ENCODE results near the gene KL. TPM values are rescaled to one million over a fixed set of nuclear protein-coding genes. Genes with fewer than 3 reads are reported as not detected.

The KL gene
- total RNA-seq, 1 experiment from 2014 or later: 1.5 TPM

- POLR2A ChIA-PET (ENCODE audit: low non-redundant PET): no interaction called here
- TF ChIP-seq CTCF (conservative IDR thresholded peaks at IDR 0.05; ENCODE audit: low read depth, low read length) (no peak), EZH2 (IDR thresholded peaks at IDR 0.05; ENCODE audit: borderline replicate concordance, low read depth, low read length, poor library complexity, severe bottlenecking) (no peak)
- no peak for DNase-seq (ENCODE audit: low spot score)
- H3K36me3 ChIP-seq (ENCODE audit: insufficient read depth, low read length, poor library complexity, severe bottlenecking): no peaks in the 10 kb centered on the region
- H3K9me3 ChIP-seq (ENCODE audit: low read depth, low read length, poor library complexity, severe bottlenecking): peaks cover 13% of the 10 kb centered on the region
- H3K4me1 ChIP-seq (ENCODE audit: insufficient read depth, low read length, poor library complexity, severe bottlenecking): peaks cover 5% of the 10 kb centered on the region
- H3K27me3 ChIP-seq (replicated peaks; ENCODE audit: insufficient read depth, low read depth, low read length, poor library complexity): no peaks in the 10 kb centered on the region
- H3K27ac ChIP-seq (ENCODE audit: low read depth, low read length, poor library complexity, severe bottlenecking): no peak overlapping the region
- CTCF ChIA-PET: no interaction called here
- intact Hi-C loops (cut with micrococcal nuclease; ENCODE audit: unreplicated experiment): no loop called here
- no TSS peak for BruUV-seq (replicated peaks)
- H3K4me3 ChIP-seq (ENCODE audit: low read depth, low read length, poor library complexity, severe bottlenecking): no peak overlapping the region
Measured at GRCh38 chr13:33011828-33012470, 4.3 kb upstream of the KL start.

GRCh38 chr13:33014291-33014690, 1.9 kb upstream of the KL start:
- no peak for DNase-seq (ENCODE audit: low spot score)
- Histone ChIP-seq H3K9me3 (ENCODE audit: low read depth, low read length, poor library complexity, severe bottlenecking) (no peaks in the 10 kb centered on the region), H3K36me3 (ENCODE audit: insufficient read depth, low read length, poor library complexity, severe bottlenecking) (no peaks in the 10 kb centered on the region), H3K4me3 (ENCODE audit: low read depth, low read length, poor library complexity, severe bottlenecking) (no peak overlapping the region), H3K27me3 (replicated peaks; ENCODE audit: insufficient read depth, low read depth, low read length, poor library complexity) (no peaks in the 10 kb centered on the region), H3K4me1 (ENCODE audit: insufficient read depth, low read length, poor library complexity, severe bottlenecking) (peaks cover 8% of the 10 kb centered on the region), H3K27ac (ENCODE audit: low read depth, low read length, poor library complexity, severe bottlenecking) (no peak overlapping the region)
- intact Hi-C loops (cut with micrococcal nuclease; ENCODE audit: unreplicated experiment): no loop called here
- CTCF ChIA-PET: no interaction called here
- BruUV-seq (replicated peaks): no TSS peak
- POLR2A ChIA-PET (ENCODE audit: low non-redundant PET): no interaction called here
- TF ChIP-seq EZH2 (IDR thresholded peaks at IDR 0.05; ENCODE audit: borderline replicate concordance, low read depth, low read length, poor library complexity, severe bottlenecking) (no peak), CTCF (conservative IDR thresholded peaks at IDR 0.05; ENCODE audit: low read depth, low read length) (no peak)

GRCh38 chr13:33015241-33015668, 968 bp upstream of the KL start:
- ChIA-PET CTCF (no interaction called here), POLR2A (ENCODE audit: low non-redundant PET) (no interaction called here)
- no TSS peak for BruUV-seq (replicated peaks)
- H3K27me3 ChIP-seq (replicated peaks; ENCODE audit: insufficient read depth, low read depth, low read length, poor library complexity): no peaks in the 10 kb centered on the region
- H3K36me3 ChIP-seq (ENCODE audit: insufficient read depth, low read length, poor library complexity, severe bottlenecking): no peaks in the 10 kb centered on the region
- intact Hi-C loops (cut with micrococcal nuclease; ENCODE audit: unreplicated experiment): no loop called here
- peaks cover 8% of the 10 kb centered on the region for H3K4me1 ChIP-seq (ENCODE audit: insufficient read depth, low read length, poor library complexity, severe bottlenecking)
- no peak overlapping the region for H3K27ac ChIP-seq (ENCODE audit: low read depth, low read length, poor library complexity, severe bottlenecking)
- H3K4me3 ChIP-seq (ENCODE audit: low read depth, low read length, poor library complexity, severe bottlenecking): no peak overlapping the region
- no peak for TF ChIP-seq CTCF (conservative IDR thresholded peaks at IDR 0.05; ENCODE audit: low read depth, low read length)
- no peak for TF ChIP-seq EZH2 (IDR thresholded peaks at IDR 0.05; ENCODE audit: borderline replicate concordance, low read depth, low read length, poor library complexity, severe bottlenecking)
- H3K9me3 ChIP-seq (ENCODE audit: low read depth, low read length, poor library complexity, severe bottlenecking): no peaks in the 10 kb centered on the region
- DNase-seq (ENCODE audit: low spot score): no peak

Measured in A673 (cell line).